Spleen (tissue), 7 donors: Measurements from ENCODE around the gene GALNT5.

Experiments used
- CTCF ChIP-seq, 11 experiments: fragments of 200-600 bp in 7 of 11; fragments of 450-650 bp in 4 of 11; sonication (generic) in 4 of 11; IDR thresholded peaks in 8 of 11; conservative IDR thresholded peaks in 3 of 11; 1 replicate in 7 of 11; 2 replicates in 4 of 11; pipeline versions ENCODE4 v1.4.0 to v1.8.0; 2016 to 2021; ENCODE audit warnings: antibody characterized with exemption in 11 of 11, inconsistent platforms in 4 of 11, mild to moderate bottlenecking in 1 of 11
- POLR2A ChIP-seq, 3 donors: fragments of 450-650 bp; IDR thresholded peaks; one replicate each; pipeline ENCODE4 v1.5.1; 2017; ENCODE audit warnings: antibody characterized with exemption in 3 of 3, mild to moderate bottlenecking in 1 of 3
- donor health status: DM: no; HTN: no; CAD: no; lungs with moderate emphysema.
- donor health status: DM: no; HTN: no; CAD: no.
- donor health status: DM: no; HTN: no; CAD: no.

GRCh38 chr2:157291018-157291417 is 33.5 kb downstream of the GALNT5 start:
- TF ChIP-seq CTCF (IDR thresholded peaks at IDR 0.05 in 8 of 11, conservative IDR thresholded peaks at IDR 0.05 in 3 of 11) (no peak), POLR2A (IDR thresholded peaks at IDR 0.05) (no peak)
